HG03060 (cell line): Measurements from ENCODE around the gene PUSL1.

Experiments
- ATAC-seq: cut with Tn5 transposase; IDR thresholded peaks from one replicate; pipeline ENCODE4 v1.9.1; 2021; ENCODE audit warnings: low read depth, moderate number of reproducible peaks; ENCODE audit not compliant: unreplicated experiment

PUSL1 gene

DNA sequence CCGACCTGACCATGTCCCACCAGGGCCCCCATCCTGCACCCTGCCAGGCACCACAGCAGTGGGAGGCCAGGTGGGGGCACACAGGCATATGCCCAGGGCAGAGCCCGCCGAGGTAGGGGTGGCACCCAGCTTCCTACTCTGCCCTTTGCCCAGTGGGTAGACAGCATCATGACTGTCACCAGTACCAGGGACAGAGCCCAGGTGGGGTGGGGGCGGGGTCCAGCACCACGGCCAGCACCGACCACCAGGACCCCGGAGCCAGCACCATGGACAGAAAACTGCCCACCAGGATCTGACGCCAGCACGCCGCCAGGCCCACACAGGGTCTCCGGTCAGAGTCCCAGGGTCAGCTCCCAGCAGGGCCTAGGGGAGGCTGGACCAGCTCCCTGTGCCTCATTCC lies 26.4 kb downstream of the PUSL1 start:
- ATAC-seq: no peak

DNA sequence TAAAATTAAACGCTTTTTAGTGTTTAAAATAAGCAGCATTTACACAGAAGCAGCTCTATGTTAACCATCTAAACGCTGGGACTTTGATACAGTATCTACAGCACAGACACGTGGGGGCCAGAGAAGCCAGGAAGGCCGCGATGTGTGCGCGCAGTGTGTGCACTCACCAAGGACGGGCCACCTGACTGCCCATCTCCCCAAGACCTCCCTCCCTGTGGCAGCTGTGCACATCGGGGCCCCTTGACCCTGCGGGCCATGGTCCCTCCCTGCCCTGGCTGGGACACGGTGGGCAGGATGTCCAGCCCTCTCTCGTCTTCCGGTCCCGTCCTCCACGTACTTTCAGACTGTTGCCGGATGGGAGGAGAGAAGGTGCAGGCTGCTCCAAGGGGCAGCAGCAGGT lies 26.9 kb downstream of the PUSL1 start:
- no peak for ATAC-seq

DNA sequence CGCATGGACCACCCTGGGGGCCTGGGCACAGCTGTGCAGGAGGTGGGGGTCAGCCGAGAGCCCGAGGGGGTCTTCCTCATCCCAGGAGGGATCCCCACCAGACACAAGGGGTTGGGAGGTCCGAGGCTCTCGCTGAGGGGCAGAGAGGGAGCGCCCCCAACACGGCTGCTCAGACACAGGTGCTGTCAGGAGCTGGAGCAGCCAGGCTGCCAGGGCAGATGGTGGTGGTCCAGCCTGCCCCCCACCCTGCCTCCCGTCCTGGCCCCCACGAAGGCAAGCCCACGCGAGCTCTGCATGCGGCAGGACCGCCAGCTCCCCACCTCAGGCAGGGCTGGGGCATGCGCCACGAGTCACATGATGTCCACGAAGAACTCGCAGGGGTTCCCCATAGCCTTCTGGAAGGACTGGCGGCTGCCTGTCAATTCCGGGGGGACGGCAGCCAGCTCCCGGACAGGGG lies 27.4 kb downstream of the PUSL1 start:
- no peak for ATAC-seq

DNA sequence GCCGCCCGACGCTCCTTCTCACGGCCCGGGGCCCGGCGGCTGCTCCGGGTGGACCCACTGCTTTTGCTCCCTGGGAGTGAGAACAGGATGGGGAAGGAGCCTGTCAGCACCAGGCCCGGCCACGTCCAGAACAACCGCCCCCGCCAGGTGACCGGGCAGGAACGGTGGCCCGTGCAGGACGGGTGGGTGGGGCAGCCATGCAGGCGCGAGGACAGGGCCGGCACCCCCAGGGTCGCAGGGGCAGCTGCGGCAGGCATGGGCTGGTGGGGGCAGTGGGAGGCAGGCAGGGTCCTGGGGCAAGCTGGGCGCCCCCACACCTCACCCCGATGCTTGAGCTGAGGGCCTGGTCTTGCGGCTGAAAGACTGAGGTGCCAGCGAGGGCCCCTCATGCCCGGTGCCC lies 28.0 kb downstream of the PUSL1 start:
- ATAC-seq: no peak

DNA sequence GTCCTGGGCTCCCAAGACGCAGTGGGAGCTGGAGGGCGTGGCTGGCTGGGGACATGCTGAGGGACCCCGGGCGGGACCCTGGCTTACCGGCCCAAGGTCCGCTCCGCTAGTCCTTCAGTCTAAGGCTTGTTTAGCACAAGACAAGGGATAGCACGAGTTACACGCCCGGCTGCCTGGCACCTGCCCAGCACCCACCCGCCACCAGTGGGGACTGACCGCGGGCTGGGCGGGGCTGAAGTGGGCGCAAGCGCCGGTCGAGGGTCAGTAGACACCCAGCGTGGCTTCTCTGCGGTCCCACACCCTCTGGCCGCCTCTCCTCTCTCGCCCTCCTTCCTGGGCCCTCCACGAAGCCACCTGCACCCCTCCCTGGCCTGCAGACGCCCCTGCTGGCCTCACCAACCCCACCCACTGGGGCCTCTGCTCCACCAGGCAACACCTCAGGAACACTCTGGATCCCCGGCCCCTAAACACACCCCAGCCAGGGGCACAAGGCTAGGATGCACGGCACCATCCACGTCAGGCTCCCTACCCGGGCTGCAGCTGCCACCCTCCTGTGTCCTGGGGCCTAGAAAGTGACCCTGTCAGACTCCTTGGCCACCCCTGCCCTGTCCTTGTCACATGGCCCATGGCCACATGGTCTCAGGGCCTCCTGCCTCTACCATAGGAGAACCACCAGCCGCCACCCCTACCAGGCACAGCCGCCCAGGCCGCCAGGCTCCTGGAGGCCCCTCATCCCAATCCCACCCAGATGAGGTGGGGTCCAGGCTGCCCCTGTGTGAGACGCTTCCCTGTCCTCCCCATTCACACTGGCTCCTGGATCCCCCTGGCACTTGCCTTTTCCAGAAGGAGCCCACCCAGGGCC lies 28.8 kb downstream of the PUSL1 start:
- ATAC-seq: no peak

DNA sequence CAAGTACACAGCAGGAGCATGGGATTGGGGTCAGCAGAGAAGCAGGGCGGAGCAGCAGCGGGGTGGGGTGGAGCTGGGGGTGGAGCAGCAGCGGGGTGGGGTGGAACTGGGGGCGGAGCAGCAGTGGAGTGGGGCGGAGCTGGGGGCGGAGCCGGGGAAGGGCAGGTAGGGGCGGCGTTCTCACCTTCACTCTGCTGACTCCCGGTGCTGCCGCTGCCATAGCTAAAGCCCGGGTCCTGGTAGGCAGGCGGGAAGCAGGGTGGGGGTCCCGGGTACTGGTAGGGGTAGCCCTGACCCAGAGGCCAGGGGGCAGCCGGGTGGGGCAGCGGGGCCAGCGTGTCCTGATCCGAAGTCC lies 29.4 kb downstream of the PUSL1 start:
- ATAC-seq: no peak

DNA sequence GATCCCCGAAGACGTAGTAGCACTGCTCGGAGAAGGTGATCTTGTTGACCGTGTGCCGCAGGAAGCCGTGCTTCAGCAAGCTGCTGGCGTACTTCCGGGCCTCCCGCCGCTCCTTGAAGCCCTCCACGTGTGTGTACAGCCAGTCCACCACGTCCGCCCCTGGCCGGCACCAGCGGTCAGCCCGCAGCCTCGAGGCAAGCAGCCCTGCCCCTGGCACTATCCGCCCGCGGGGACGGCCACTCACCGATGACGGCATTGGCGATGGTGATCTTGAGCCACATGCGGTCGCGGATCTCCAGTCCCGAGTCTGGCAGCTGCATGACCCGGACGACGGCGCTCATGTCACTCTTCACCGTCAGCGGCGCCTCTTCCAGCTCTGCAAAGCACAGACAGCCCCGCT lies 29.9 kb downstream of the PUSL1 start:
- ATAC-seq: no peak

DNA sequence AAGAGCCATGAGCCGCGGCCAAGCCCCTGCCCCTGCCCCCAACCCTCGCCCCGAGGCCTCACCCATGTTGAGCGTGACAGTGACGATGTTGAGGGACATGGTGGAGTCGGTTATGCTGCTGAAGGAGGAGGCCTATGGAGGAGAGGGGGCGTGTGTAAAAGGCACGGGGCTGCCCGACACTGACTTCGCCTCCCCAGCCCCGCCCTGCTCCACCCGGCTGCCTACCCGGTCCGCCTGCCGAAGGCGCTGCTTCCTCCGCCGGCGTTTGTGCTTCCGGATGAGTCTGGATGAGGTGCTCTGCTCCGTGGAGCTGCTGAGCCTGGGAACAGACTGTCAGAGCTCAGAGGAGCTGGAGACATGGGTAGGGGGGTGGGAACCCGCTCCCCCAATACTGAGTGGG lies 31.8 kb downstream of the PUSL1 start:
- ATAC-seq: no peak

DNA sequence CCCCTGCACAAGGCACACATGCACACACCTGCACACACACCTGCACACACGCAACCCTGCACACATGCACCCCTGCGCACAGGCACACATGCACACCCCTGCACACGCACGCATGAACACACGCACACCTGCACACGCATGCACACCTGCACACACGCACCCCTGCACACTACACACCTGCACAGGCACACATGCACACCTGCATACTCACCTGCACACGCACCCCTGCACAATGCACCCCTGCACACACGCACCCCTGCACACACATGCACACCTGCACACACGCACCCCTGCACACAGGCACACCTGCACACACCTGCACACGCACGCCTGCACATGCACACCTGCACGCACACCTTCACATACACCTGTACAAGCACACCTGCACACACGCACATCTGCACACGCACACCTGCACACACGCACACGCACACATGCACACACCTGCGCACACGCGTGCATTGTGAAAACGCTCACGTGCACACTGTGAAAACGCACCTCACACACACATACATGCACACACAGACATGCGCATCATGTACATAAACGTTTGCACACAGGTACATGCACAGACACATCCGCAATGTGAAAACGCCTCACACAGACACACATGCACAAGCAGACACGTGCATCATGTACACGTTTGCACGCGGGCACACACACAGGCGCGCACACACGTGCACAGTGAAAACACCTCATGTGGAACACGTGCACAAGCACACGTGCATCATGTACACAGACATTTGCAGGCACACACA lies 32.6 kb downstream of the PUSL1 start:
- ATAC-seq: no peak

DNA sequence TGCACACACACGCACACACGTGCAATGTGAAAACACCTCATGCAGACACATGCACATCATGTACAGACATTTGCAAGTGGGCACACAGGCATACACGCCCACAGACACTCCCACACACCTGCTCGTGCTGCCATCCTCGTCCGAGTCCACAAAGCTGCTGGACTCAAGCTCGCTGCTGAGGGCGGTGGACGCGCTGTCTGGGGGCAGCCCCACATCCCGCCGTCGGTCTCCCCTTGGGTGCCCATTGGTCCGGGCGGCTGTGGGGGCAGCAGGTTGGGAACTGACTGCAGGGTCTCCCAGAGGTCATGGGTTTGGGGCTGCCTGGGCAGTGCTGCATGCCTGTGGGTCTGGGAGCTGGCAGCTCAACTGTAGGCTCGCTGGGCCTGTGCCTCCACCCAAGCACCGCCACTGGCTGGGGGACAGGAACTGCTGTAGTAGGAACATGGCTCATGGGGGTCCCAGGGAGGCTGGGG lies 33.2 kb downstream of the PUSL1 start:
- ATAC-seq: no peak

DNA sequence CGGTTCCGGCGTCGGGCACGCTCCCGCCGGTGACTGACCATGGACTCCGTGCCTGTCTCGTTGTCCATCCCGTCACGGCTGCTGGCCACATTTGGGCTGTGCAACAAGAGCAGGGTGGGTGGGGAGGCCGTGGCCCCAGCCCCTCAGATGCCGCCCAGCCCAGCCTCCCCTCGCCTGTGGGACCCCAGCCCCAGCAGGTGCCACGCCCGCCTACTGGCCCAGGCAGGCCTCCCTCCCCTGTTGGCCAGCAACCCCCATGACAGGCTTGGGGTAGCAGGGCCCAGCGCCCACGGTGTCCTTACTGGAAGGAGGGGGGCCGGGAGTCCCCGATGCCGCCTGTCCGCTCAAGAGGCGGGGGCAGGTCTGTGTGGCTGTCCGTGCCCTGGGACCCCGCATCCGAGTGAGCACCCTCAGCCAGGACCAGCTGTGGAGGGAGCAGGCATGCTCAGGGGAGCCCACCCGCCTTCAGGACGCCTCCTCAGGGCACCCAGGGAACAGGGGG lies 33.7 kb downstream of the PUSL1 start:
- ATAC-seq: no peak

DNA sequence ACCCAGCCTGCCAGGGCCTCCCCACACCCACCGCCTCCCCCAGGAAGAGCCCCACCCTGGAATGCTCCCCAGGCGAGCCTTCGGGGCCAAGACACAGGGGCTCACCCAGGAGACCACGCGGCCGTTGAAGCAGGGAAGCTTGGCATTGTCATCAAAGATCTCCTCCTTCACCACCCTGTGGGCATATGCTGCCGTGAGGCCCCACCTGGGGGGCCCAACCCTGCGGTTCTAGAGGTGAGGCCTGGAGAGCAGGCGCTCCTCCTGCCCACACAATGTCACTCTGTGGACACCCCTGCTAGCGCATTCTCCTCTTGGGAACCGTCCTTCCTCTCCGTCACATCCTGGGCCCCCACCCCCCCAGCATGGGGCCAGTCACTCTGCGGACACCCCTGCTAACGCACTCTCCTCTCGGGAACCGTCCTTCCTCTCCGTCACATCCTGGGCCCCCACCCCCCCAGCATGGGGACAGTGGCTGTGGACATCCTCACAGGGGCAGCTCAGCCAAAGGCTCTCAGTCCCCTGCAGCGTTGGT lies 34.3 kb downstream of the PUSL1 start:
- ATAC-seq: no peak

DNA sequence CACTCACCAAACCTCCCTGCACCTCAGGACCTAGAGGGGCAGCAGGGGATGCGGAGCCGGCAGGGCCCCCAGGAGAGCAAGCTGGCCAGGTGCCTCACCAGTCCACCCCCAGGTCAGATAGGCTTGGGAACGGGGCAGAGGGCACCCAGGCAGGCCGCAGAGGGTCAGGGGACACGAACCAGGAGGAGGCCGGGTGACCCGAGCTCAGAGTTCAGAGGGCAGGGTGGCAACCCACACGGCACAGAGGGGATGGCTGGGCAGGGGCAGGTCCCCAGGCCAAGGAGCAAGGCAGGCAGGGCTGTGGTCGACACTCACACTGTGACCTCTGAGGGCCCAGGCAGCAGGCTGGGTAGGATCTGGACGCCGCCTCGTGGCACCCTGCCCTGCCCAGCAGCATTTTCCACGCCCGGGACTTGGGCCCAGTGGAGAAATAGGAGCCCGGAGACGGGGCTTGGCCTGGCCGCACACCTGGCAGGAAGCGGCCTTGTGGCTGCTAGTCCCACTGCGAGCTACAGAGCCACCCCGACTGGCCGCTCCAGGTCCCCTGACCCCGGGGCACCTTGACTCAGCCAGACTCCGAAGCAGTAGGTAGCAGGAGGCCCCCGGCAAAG lies 35.5 kb downstream of the PUSL1 start:
- ATAC-seq: no peak

DNA sequence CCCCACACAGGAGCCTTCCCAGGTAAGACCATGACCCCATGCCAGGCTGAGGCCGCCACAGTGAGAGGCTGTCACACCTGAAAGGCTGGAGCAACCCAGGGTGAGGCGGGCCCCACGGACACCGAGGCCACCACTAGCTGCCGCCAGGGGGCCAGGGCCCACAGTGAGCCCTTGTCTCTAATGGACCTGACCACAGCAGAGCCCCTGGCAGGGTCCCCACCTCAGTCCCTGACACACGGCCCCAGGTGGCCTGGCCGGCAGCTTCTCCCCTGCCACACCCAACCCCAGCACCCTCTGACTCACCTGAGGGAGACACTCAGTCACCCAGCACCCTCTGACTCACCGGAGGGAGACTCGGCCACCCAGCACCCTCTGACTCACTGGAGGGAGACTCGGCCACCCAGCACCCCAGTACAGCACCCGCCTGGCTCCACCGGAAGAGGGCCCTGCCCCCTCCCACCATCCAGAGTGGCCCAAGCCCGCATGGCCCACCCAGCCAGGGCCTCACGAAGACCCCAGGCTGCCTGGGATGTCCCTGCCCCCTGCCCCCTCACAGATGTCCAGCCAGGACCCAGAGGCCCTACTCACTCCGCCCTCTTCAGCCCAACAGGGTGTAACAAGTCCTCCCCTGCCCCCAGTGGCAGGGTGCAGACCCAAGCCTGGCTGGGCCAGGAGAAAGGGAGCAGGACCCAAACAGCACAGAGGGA lies 36.4 kb downstream of the PUSL1 start:
- ATAC-seq: no peak

DNA sequence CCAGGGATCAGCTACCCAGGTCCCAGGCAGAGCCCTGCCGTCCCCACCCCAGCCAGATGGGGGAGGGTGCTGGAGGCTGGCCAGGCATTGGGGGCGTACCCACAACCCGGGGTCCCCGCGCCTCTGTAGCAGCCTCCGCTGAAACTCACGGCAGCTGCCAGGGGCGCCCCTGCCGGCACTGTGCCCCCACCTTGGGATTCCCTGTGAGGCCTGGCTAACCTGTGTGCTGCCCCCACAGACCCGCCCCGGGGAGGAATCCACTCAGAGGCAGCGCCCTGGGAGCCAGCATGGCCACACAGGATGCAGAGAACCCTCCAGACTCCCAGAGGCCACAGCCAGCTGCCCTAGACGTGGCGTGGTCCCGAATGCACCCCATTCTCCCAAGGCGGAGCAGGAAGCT lies 37.0 kb downstream of the PUSL1 start:
- ATAC-seq: no peak

DNA sequence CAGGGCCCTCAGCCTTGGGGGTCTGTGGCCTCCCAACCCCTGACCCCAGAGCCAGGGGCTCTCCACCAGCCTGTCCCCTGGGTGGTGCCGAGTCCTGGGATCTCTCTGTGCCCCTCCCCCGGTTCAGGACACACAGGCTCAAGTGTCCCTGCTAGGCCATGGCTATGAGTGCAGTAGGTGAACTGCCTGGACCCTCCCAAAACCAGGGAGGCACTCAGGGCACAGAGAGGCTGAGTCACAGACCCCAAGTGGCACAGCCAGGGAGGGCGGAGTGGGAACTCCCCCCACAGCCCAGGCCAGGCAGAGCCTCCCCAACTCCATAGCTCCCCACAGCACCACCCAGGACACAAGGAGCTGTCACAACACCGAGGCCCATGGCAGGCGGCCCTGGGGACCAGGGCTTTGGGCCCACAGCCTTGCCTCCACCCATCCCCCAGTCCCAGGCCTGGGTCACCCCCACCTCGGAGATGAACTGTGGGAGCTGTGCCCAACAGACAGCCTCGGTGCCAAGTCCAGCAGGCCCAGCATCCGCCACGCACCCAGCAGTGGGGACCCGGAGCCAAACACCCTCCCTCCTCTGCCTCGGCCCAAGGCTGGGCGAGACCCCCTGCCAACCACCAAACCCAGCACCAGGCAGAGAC lies 37.6 kb downstream of the PUSL1 start:
- ATAC-seq: no peak

DNA sequence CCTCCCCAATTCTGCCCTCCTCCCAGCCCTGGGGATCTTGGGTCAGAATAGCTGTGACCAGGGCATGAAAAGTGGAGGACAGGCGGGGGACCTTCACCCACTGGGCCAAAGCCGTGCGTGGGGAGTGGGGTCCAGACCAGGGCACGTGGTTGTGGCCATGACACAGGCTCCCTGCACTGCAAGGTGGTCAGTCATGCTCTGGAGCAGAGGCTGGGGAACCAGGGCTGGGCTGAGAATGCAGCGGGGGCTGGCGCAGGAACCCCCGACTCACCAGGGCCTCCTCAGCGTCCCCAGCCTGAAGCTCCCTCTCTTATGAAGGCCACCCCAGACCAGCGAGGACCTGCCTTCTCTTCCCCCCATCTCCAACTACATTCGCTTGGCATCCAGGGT lies 38.1 kb downstream of the PUSL1 start:
- no peak for ATAC-seq

DNA sequence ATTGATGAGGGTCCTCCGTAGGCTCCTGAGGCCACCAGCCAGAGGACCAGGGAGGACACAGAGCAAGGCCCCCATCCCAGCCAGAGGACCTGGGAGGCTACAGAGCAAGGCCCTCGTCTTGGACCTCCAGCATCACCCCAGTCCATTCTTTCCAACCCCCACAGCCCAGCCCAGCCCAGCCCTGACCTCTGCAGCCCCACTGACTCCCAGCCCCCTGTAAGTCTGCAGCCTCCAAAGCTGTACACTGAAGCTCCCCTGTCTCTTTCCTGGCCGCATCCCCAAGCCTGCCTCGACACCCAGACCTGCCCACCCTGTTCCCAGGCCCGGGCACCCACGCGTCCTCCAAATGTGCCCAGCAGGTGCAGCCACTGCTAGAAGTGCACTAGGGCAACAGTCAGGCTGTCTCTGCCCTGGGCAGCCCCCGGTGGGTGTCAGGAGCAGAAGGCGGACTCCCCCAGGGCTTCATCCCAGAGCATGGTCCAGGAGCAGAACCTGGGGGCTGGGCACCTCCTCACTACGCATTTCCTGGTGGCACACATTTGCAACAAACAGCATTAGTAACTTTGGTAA lies 38.7 kb downstream of the PUSL1 start:
- ATAC-seq: no peak

DNA sequence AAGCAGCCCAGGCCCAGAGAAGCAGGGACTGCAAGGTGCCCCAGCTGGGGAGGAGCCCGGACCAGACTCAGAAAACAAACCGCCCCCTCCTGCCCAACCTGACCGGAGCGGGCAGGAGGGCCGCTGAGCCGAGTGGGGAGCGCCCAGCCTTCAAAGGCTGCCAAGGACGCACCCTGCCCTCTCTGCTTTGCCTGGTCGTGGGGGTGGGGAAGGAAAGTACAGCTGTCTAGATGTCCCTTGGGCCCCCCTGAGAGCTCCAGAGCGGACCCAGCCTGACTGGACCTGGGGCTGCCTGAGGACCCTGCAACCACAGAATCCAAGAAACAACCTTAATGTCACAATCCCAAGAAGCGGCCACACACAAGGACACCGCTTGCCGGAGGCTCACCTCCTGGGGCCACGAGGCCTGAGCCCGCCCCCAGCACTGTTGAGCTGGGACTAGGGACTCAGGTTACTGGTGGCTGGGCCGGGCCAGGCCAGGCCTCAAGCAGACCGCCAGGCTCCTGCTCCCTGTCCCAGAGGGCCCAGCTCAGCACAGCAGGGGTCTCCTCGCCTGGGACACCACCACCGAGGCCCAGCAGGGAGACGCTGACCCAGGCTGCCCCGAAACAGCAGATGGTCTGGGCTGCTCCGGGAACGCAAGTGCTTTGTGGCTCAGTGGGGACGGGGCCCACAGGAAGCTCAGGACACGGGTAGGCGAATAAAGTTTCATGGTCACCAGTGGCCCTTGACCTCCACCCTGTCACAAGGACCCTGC lies 39.4 kb downstream of the PUSL1 start:
- no peak for ATAC-seq
